ENCODE results near the gene PPP2R5D.

GRCh38 chr6:42969934-42970333 is 14.4 kb upstream of the PPP2R5D start:
- TF ChIP-seq CTCF (IDR thresholded peaks at IDR 0.05) (no peak), POLR2A (IDR thresholded peaks at IDR 0.05) (no peak)
